Suppressor macrophage treated with lipopolysaccharide for 1 hour (primary cell): ENCODE data around the gene SMYD3.

Source experiments
- DNase-seq, 3 donors: peaks; one replicate each; pipeline ENCODE4 v3.0.0-alpha.2; 2020 to 2022

The SMYD3 gene

DNA sequence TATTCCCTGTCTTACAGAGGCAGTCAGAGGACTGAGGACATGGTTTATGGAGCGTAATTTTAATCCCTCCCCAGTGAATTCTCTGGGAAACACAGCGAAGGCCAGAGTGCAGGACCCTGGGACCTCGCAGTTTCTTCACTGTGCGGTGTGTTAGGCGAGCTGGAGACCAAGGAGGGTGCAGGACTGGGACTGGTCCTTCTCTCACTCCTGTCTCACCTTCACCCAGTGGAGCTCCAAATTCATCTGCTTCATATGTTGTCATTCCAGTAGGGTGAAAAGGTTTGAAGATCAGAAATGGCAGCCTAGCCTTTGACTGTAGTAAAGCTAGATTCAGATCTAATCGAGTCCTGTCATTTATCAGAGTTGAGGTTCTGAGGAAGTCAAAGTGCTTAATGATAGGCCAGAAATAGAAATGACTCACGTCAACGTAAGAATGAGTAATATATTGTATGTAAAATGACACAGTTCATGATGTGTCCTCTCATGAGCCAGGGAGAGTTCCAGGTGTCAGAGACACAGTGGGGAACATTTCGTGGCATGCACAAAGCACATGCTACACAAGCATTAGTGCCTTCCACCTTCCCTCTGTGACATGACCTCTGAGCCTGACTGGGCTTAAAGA, 647.5 kb downstream of the SMYD3 start:
- DNase-seq: peak in 2 of 3 donors; percentile 8 to 9

GRCh38 chr1:245858722-245859492, 648.2 kb downstream of the SMYD3 start:
- DNase-seq: no peak

DNA sequence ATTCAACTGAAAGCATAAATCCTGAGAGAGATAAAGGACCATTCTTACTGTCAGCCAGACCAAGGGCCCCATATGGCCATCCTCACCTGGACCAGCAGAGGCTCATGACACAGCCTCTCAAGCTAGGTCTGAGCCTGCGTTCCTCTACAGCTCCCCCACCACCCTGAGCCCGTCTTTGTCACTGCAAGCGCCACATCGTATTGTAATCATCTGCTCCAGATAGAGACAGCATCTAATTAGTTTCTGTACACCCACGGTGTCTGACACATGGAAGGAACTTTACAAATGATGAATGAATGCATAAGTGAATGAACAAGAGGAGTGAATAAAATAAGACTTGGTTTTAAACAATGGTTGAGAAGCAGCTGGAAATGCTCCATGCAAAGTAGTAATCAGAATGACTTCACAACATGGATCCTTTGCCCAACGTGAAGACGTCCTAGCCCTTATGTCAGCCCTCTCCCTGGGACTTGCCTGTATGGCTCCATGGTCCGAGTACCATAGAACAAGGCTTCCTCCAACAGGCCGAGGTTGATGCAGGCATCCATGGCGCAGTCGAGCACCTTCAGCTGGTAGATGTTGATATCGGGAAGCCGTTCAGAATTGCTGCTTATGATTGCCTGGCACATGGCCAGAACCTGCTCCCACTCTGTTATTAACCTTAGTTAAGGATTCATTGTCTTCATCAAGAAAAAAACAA, 648.9 kb downstream of the SMYD3 start:
- no peak for DNase-seq

DNA sequence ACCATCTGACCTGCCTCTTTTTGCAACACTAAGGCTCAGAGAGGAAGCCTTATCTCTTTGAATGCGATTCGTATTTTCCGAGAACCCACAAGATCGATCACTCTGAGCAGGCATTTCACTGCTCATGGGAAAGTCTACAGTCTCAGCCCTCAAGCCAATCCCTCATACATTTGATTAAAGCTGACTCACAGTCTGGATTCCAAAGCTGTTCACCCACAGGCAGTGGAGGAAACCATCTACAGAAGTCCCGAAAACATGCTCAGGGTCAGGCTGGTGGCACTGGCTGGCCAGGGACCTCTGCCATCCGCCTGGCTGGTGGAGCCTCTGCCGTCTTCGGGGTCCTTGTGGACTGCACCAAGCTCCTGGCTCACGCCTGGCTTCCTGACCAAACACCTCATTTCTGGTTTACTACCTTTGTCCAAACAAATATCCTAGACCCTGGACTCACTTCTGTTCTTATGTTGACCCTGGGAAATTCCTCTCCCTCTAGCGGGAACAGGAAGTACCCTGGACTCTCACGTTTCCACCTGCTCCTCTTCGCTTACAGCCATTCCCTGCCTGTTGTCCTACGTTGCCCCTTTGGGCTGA, 650.0 kb downstream of the SMYD3 start:
- DNase-seq: no peak

DNA sequence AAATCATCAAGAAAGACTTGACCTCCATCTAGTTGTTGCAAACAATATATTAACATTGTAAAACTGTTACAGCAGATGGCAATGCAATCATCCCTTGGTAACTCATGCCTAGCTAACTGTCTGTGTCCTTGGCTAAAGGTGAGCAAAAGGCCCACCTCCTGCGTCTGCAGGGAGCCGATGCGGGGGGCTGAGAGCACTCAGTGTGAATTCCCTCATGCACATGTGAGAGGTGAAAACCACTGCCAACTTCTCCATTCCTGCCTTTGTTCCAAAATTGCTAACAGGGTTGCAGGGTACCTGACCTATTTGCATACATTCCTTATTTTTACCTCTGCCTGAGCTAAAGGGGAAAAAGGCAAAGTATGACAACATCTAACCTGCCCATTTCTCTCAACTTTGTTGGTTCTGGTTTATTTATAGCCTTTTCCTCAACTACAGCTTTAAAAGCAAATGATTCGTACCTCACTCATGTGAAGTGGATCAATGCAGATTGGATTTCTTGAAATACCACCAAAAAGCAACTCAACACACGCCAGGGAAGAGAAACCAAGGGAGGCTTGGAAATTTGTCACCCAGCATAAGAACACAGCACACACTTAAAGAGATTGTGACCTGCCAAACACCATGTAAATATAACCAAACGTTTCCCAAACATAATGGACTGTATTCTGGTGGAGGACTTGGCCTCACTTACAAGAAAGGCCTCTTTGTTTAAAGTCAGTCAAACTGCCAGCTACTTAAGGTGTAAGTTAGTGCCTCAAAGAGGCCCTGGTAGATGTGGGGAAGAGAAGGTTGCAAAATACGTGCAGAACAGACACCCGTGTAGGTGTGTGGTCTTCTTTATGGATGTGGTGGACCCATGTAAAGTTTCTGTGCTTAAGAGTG, 651.0 kb downstream of the SMYD3 start:
- DNase-seq: no peak

- no peak for DNase-seq
Observed at GRCh38 chr1:245853291-245853690, 653.8 kb downstream of the SMYD3 start.

DNA sequence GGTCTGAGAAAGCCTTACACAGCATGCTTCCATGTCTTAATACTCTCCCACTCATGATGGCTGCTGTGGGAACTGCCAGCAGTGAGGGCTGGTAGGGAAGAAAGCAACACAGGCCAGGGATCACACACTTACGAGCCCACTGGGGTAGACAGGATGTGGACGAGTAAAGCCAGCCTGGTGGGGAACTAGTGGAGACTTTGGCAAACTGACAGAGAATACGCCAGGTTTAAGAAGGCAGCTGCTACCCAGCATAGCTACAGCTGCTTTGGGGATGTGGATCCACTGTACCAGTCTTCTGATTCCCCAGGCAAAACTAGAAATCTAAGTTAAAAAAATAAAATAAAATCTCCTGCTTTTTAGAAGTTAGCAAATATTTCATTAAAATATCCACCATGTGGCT, 664.0 kb downstream of the SMYD3 start:
- DNase-seq: no peak

DNA sequence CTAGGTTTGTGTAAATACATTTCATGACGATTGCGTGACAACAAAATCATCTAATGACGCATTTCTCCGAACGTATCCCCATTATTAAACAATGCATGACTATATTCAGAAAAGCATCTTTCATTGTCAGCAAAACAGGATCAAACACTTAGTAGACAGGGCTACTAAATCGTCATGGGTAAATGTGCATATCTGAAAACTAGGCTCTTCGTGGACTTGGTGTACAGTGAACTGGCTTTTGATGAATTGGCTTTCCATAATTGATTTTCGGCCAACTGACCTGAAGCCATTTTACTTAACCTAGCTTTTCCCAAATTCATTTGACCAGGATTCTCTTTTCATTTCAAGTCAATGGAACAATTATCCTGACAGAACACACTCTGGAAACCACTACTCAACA, 665.0 kb downstream of the SMYD3 start:
- DNase-seq: no peak

DNA sequence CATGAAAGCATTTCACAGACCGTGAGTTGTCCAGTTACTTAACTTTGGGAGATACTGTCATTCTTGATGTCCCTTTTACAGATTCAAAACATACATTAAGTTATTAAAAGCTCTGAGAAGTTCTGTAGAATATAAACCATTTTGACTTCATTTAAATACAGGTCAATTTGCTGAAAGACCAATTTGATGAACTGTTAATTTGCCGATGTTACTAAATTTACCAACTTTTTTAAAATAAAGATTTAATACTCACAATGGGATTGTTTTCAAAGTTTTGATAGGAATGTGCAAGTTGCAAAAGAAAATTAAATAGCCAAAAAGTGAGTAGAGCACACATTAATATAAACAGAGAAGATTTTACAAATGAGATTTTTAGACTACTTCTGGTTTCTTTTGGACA, 666.1 kb downstream of the SMYD3 start:
- no peak for DNase-seq

- DNase-seq: no peak
Observed at GRCh38 chr1:245837718-245838117, 669.4 kb downstream of the SMYD3 start.

- DNase-seq: no peak
Observed at GRCh38 chr1:245835386-245835785, 671.7 kb downstream of the SMYD3 start.

DNA sequence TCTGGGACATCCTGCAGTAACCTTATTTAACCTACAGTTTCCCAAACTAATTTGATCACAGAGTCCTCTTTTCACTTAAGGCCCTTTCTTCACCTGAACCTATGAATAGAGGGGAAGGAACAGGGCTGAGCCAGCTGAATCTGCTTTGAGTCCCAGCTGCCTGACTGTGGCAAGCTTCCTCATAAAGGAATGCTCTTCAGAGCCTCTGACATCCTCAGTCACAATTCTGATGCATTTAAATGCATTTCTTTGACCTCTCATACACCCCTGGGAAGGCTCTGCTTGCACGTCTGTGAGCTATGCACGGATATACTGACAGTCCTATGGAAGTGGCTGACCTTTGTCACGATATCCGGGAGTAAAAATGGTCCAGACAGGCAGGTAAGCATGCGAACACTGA, 673.1 kb downstream of the SMYD3 start:
- no peak for DNase-seq

- no peak for DNase-seq
Observed at GRCh38 chr1:245832771-245833527, 674.1 kb downstream of the SMYD3 start.

DNA sequence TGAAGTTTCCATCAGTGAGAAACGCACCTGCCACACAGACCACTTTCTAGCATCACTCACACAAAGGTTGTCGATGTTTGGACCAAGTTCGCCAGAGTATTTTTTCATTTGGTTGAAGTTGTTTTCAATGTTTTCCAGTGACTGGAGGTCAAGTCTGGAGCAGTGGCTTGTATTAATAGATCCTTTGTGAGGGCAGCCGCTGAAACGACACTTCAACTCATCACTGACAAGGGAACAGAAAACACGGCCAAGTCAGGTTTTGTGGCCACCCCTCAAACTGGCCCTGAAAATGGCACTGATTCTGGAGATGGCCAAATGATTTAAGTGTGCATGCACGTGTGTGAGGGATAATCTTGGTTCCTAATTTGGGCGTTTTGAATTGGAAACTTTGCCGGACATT, 675.6 kb downstream of the SMYD3 start:
- no peak for DNase-seq

- no peak for DNase-seq
Observed at GRCh38 chr1:245829826-245830225, 677.3 kb downstream of the SMYD3 start.

GRCh38 chr1:245829194-245829593, 677.9 kb downstream of the SMYD3 start:
- DNase-seq: no peak

DNA sequence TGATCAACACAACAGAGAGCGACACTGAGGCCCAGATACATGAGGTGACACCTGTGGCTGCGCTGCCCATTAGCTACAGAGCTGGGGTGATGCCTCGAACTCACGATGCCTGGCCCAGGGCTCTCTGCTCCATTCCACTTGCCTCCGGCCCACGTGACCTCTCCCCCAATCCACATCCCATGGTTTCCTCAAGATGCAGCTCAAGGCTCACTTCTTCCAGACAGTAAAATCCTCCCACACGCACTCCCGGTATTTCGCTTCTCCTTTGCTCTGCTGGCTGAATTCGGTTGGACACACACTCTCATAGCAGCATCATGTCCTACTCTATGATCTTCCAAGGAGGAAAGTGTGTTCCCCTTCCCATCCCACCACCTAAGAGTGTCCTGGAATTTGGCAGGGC, 679.8 kb downstream of the SMYD3 start:
- DNase-seq: no peak

- no peak for DNase-seq
Observed at GRCh38 chr1:245825128-245825901, 681.8 kb downstream of the SMYD3 start.

GRCh38 chr1:245823408-245824147, 683.5 kb downstream of the SMYD3 start:
- no peak for DNase-seq

DNA sequence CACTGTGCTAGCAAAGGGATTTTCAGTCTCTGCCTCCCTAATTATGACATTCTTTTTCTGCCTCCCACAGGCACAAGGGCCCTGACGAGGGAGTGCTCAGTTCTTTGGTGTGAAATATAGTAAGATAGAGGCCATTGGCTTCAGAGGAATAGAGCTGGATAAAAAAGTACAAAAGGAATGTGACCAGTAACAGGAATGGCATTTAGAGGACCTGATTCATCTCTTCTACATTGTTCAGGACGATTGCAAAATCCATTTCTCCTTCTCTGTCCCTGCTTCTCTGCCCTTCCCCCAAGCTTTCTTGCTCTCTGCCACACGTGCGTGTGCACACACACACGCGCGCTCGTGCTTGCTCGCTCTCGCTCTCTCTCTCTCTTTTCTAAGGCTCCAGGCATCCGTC, 684.1 kb downstream of the SMYD3 start:
- DNase-seq: no peak
